ENCODE measurements around the gene PKD1.

DNA sequence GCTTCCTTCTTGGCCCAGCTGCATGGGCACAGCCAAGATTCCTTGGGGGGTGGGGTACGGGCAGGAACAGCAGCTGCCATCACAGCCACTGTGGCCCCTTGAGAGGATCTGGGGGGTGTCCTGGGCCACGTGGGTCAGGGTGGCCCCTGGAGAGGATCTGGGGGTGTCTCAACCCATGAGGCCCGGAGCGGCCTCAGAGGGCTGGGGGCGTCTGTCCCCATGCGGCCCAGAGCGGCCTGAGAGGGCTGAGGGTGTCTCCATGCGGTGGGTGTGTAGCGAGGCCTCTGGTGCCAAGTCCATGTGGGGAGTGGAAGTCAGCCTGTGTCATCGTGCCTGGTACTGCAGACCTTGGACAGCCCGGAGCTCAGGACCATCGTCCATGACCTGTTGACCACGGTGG, 74.2 kb downstream of the PKD1 start:
- TF ChIP-seq, protein P1, sequence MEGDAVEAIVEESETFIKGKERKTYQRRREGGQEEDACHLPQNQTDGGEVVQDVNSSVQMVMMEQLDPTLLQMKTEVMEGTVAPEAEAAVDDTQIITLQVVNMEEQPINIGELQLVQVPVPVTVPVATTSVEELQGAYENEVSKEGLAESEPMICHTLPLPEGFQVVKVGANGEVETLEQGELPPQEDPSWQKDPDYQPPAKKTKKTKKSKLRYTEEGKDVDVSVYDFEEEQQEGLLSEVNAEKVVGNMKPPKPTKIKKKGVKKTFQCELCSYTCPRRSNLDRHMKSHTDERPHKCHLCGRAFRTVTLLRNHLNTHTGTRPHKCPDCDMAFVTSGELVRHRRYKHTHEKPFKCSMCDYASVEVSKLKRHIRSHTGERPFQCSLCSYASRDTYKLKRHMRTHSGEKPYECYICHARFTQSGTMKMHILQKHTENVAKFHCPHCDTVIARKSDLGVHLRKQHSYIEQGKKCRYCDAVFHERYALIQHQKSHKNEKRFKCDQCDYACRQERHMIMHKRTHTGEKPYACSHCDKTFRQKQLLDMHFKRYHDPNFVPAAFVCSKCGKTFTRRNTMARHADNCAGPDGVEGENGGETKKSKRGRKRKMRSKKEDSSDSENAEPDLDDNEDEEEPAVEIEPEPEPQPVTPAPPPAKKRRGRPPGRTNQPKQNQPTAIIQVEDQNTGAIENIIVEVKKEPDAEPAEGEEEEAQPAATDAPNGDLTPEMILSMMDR (IDR thresholded peaks at IDR 0.05): no peak
- no peak for TF ChIP-seq POLR2AphosphoS5 (IDR thresholded peaks at IDR 0.05)
- no peak for TF ChIP-seq POLR2A (IDR thresholded peaks at IDR 0.05)
- TF ChIP-seq EP300 (IDR thresholded peaks at IDR 0.05): no peak
